NCI-H1694 (cell line): Measurements from ENCODE around the gene NRIP3.
A peak's percentile ranks its signal among the peaks of the same experiment; 100 is the strongest.
"Not testable (repeated sequence)": the region's sequence is repeated elsewhere in the genome, so short reads cannot be mapped to it uniquely, and the experiment has no call there.

Source experiments
- DNase-seq: peaks from one replicate; lab custom pipeline; 2025; lab: John Stamatoyannopoulos, UW

Gene NRIP3

GRCh38 chr11:9015677-9016076 lies 11.9 kb upstream of the NRIP3 start:
- DNase-seq: peak; percentile 40

GRCh38 chr11:9014826-9015225 lies 11.0 kb upstream of the NRIP3 start:
- DNase-seq: no peak

- DNase-seq: no peak
Measured at GRCh38 chr11:9013373-9013772, 9.6 kb upstream of the NRIP3 start.

- not testable (repeated sequence) for DNase-seq
Measured at GRCh38 chr11:9009538-9009937, 5.7 kb upstream of the NRIP3 start.

- DNase-seq: no peak
Measured at GRCh38 chr11:9008661-9009060, 4.9 kb upstream of the NRIP3 start.

- DNase-seq: no peak
Measured at GRCh38 chr11:9008011-9008550, 4.3 kb upstream of the NRIP3 start.

GRCh38 chr11:9005087-9005486 lies 1.3 kb upstream of the NRIP3 start:
- DNase-seq: no peak

- no peak for DNase-seq
Measured at GRCh38 chr11:9004183-9004926, 554 bp upstream of the NRIP3 start.

- no peak for DNase-seq
Measured at GRCh38 chr11:9002920-9003572, 755 bp downstream of the NRIP3 start.

GRCh38 chr11:9001736-9002135 lies 2.1 kb downstream of the NRIP3 start:
- DNase-seq: no peak

GRCh38 chr11:8998017-8998416 lies 5.8 kb downstream of the NRIP3 start:
- DNase-seq: no peak

GRCh38 chr11:8997451-8997850 lies 6.3 kb downstream of the NRIP3 start:
- DNase-seq: no peak

GRCh38 chr11:8989453-8989852 lies 14.3 kb downstream of the NRIP3 start:
- DNase-seq: no peak

- no peak for DNase-seq
Measured at GRCh38 chr11:8988329-8989234, 15.2 kb downstream of the NRIP3 start.

- no peak for DNase-seq
Measured at GRCh38 chr11:8987446-8987845, 16.4 kb downstream of the NRIP3 start.

GRCh38 chr11:8986772-8987171 lies 17.0 kb downstream of the NRIP3 start:
- not testable (repeated sequence) for DNase-seq

GRCh38 chr11:8985462-8985861 lies 18.3 kb downstream of the NRIP3 start:
- DNase-seq: no peak

GRCh38 chr11:8983552-8983951 lies 20.2 kb downstream of the NRIP3 start:
- DNase-seq: no peak

- no peak for DNase-seq
Measured at GRCh38 chr11:8980485-8980884, 23.3 kb downstream of the NRIP3 start.

- not testable (repeated sequence) for DNase-seq
Measured at GRCh38 chr11:8979365-8979764, 24.4 kb downstream of the NRIP3 start.

- DNase-seq: no peak
Measured at GRCh38 chr11:8973121-8973520, 30.7 kb downstream of the NRIP3 start.

GRCh38 chr11:8971924-8972316 lies 31.9 kb downstream of the NRIP3 start:
- DNase-seq: no peak
